ENCODE data around the gene COL9A3.
A peak's percentile ranks its signal among the peaks of the same experiment; 100 is the strongest.

Gene COL9A3

DNA sequence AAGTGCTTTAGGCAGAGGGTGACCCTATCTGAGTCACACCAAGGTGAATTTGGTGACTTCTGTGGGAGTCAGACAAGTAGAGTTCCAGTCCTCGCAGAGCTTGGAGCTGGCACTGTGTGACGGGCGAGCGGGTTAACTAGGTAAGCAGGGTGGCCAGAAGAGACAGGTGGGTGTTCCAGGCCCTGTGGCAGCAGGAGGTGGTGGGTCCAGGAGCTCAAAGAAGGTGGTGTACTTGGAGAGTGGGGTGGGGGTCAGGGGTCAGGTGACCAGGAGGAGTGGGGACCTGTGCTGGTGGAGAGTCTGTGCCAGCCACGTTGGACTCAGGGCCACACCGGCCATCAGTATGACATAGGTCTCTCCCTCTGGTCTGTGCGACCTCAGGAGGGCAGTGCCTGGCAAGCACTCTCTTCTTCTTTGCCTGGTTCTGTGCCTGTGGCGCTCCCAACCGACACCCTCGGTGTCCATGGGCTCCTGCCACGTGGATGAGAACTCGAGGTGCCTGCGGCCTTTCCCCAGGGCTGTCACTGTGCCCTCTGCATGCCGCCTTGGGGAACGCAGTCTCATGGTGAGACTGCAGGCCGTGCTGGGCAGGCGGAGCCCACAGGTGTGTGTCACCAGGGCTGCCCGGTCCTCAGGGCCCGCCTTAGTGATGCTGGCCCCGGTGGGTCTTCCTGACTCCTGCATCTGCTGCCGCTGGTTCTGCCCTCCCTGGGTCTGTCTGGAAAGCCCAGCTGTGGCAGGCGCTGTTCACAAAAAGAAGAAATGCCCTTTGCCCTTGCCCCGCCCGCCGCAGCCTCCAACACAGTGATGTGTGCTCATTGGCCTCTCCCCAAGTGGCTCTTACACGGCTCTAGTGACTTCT is 18.9 kb upstream of the COL9A3 start:
- DNase-seq: no peak

DNA sequence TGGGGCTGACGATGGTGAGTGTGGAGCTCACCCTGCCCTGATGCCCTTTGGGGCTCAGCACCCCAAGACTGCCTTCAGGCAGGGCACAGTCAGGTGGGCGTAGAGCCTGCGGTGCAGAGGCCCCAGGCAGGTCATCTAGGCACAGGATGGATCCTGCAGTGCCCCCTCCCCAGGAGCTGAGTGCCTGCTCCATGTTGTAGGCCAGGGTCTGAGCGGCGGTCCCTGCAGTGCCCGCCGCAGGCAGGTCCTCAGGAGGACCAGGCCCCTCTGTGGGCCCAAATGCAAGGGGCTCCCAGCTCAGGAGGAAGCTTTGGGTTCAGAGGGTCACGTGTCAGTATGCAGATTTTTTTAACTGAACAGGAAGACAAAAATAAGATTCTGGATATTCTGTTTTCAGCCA is 17.8 kb upstream of the COL9A3 start:
- no peak for DNase-seq

DNA sequence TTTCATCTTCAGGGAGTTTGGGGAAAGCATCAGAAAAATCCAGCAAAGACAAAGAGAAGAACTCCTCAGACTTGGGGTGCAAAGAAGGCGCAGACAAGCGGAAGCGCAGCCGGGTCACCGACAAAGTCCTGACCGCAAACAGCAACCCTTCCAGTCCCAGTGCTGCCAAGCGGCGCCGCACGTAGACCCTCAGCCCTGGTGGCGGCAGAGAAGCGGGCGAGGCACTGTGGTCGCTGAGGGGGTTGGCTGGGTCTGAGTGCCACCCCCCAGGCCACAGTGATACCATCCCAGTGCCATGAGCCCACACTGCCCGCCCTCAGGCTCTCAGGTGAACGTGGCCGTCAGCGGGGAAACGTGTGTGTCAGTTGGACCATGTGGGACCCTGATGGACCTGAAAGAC is 17.4 kb upstream of the COL9A3 start:
- no peak for DNase-seq

DNA sequence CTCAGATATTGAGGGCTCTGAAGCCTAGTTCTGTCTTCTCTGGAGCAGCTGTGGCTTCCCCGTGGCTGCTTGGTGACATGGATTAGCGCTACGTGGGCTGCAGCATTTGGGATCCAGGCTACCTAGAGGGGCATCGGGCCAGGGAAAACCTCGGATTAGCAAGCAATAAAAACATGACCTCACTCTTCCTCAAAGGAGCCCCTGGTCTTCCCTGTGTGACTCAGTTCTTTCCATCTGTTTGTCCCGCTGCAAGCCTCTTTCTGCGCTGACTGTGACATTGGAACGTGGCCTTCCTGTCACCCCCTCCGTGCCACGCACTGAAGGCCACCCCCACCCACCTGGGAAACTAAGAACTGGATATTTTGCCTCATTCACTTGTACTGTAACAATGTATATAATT is 17.0 kb upstream of the COL9A3 start:
- no peak for DNase-seq

DNA sequence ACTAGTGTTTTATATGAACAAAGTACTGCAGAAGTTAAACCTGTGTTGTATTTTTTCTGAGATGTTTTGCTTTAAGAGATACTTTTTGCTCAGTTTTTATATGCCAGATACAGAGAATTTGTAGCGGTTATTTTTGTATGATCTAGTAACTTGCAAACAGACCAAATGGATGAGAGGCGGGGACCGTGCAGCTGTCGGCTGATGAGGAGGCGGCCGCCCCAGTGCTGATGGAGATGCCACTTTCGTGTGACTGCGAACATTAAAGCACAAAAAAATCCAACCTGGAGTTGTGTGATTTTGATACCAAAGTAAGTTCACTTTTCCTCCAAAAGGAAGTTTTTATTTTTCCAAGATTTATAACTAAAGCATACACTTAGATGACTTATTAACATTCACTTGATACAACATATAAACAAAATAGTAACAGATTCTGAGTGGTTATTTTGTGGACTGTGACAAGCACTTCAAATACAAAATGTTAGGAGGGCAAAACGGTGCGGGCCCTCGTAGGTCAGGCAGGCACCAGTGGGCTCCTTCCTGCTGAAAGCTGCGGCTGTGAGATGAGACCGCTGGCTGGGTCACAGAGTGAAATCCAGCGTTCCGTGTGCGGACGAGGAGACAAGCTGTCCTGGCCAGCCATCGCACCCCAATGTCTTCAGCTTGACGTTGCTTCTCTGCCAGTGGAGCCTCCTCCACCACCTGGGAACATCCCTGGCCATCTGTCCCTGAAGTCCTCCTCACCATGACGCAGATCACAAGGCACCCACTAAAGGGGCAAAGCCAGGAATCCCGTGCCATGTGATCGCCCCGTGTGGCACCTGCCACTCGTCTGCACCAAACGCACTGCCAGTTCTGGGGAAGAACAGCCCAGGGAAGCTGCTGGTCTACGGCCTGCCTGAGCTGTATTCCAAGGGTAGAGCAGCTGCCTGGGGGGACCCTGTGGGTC is 16.3 kb upstream of the COL9A3 start:
- DNase-seq: no peak

DNA sequence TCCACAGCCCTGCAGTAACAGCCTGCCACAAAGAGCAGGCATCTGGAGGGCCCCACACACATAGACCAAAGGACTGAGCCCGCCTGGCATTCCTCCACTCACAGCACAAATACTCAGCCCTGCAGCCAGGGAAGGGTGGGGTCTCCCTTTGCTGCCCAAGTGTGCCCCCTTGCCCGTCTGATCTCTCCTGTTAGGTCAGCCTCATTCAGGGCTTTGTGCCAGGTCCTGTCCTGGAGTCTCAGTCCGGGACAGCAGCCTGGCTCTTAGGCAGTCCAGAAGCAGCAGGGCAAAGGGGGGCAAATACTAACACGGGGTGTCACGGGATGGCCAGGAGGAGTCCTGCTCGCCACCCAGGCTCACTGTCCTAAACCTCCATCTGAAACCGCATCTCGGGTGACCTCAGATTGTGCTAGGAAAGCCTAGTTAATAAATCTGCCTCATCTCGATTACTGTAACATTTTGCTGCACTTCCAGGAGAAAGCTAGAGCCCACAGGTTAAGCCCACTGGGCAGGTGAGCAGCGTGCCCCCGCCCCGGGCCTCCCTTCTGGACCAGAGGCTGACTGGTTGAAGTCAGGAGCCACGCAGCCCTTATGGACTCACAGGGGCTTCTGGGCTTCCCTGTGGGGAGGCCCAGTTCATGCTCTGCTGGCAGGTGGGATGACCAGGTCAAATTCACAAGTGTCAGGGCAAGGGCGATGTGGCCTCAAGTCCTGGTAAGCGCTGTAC is 15.4 kb upstream of the COL9A3 start:
- no peak for DNase-seq

DNA sequence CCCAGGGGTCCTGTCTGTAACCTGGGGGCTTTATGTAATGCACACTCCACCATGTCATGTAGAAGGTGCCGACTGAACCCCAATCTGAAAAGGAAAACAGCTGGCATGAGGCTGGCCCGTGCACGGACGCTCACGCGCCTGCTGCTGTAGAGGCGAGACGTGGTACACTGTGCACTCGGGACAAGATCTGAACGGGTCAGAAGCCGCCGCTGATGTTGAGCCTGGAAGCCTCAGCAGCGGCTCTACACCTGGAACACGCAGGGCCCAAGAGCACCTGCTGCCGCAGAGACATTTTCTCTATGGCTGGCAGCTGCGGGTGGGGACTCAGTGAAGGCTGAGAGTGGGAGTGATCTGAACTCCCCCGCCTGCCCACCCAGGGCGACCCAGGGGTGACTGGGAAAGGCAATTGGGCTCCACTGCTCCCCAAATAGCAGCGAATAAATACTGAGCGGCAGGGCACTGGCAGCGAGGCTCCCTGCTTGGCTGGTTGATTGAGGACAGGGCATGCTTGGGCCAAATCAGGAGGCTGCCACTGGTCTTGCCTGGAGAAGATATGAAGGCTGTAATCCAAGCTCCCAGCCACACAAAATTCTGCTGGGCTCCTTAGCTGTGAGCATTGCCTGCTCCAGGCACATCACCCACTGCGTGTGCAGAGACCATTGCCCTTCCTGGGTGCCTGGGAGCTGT is 14.7 kb upstream of the COL9A3 start:
- no peak for DNase-seq

DNA sequence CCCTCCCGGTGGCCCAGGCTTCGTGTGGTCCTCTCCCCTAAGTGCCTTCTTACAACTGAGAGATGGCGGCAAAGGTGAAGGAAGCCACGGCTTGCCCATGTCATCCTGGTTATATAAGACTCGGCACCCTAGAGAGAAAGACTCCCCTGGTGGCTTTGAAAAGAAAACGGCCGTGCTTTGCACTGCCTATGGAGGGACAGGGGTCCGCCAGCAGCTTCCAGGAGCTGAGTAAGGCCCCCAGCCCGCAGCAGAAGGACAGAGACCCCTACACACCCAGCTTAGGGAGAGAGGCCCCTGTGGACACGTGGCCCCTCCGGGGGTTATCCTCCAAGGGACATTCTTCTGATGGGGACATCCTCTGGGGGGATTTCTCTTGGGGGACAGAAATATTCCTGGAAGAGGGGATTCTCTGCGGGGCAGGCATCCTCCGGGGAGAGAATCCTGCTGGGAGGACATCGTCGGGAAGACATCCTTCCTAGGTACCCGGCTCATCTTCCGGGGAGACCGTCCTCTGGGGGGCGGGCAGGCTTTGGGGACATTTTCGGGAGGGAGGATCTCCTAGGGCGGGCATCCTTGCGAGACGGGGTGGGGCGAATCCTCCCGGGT is 12.7 kb upstream of the COL9A3 start:
- no peak for DNase-seq

DNA sequence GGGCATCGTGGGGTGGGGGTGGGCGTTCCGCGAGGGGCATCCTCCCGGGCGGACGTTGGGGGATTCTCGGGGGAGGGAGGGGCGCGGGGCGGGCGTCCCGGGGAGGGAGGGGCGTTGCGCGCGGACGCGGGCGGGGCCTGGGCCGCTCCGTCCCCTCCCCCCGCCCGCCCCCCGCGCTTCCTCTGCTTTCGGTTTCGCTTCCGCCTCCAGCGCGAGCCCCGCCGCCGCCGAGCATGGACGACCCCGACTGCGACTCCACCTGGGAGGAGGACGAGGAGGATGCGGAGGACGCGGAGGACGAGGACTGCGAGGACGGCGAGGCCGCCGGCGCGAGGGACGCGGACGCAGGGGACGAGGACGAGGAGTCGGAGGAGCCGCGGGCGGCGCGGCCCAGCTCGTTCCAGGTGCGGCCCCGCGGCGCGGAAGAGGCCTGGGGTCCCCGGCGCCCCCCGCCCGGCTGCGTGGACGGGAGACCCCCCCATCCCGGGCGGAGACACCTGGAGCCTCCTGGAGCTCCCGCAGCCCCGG is 12.2 kb upstream of the COL9A3 start, which contains the start of gene OGFR:
Gene OGFR (plus strand): TSS at position 209 of the 528 bp plus-strand sequence. CDS start 25 bp downstream, at position 234.
- no peak for DNase-seq

DNA sequence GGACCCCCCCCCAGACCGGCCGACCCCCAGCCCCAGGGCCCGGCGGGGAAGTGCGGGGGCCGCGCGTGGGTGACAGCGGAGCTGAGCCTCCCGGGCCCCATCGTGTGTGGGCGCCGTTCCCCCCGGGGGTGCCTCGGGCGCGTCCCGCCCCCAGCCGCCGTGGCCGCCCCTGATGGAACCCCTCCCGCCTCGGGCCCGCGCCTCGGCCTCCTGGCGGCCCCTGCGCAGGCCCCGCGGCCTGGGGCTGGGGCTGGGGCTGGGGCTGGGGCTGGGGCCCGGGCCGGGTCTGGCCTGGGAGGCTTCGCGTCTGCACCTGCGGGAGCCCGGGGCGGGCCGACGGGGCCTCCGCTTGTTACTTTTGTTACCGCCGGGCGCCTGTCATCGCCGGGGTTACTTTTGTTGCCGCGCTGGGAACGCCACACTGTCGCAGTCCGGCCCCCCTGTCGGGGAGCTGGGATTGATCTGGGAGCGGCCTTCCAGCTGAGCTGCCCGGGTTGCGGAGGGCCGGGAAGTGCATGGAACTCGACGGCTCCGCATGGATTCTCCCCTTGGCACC is 11.6 kb upstream of the COL9A3 start:
- DNase-seq: no peak

DNA sequence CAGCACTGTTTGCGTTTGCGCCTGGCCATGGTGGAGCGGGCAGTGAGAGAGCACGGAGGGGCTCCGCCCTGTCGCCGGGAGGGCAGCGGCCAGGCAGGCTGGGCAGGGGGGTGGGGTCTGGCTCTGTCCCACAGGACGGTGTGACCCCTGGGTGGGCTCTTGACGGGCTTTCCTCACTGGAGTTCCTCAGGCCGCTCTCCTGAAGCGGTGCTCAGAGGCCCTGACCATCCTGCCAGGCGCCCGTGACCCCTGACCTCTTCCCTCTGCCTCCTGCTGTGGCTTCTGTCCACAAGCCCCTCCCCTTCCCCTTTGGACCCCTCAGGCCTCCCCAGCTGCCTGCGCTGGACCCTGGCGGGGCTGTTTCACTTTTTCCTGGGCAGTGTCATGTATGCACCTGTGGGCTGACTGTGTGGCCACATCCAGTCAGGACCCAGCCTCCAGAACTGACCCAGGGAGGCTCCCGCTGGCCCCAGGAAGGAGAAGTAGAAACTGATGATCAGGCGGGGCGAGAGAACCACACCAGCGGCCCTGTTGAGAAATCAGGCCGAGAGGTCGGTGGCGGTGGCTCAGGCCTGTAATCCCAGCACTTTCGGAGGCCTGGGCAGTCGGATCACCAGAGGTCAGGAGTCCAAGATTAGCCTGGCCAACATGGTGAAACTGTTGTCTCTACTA is 11.0 kb upstream of the COL9A3 start:
- no peak for DNase-seq

DNA sequence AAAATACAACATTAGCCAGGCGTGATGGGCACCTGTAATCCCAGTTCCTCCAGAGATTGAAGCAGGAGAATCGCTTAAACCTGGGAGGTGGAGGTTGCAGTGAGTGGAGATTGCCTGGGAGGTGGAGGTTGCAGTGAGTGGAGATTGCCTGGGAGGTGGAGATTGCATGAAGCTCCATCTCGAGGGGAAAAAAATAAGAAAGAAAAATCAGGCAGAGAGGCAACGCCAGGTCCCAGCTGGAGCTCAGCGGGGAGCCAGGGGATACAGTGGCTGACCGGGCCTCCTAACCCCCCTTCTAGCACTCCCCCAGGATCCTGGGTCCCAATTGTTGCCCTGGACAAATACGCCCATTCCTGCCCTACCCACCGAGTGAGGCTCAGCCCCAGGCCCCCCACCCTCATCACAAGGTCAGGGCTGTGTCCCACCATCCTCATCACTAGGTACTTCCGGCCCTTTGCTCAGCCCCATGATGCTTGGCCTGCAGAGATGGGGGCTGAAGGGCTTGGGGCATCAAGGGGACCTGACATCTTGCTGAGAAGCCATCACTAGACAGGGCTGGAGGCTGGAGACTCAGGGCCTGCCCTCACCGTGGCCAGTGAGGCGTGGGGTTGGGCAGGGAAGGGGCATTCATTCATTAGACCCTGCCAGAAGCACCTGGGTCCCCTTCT is 10.3 kb upstream of the COL9A3 start:
- no peak for DNase-seq

DNA sequence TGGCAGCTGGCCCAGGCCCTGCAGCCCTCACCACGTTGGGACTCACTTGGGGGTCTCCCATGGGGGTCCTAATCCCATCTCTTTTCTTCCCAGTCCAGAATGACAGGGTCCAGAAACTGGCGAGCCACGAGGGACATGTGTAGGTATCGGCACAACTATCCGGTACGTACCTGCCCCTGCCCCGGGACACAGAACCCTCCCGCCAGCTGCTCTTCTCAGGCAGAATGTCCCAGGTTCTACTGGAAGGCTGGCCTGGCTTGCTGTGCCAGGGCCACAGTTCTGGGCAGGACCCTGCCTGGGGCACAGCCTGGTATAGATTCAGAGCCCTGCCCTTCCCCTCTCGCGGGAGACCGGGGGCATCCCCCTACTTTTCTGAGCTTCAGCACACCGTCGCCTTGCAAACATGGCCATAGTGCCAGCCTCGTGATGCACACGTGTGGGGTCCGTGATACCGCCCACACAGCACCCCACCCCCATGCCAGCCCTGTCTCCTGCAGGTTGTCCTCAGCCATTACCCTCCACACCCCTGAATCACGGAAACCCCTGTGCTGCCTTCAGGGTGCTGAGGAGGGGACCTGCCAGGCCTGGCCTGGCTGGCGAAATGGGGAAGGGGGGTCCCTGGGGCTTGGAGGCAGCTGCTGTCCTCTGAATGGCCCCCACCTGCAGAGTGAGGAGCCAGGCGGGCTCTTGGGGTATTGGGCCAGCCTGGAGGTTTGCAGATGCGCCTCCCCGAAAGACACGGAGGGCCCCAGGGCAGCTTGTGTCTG is 9.2 kb upstream of the COL9A3 start:
- DNase-seq: no peak

DNA sequence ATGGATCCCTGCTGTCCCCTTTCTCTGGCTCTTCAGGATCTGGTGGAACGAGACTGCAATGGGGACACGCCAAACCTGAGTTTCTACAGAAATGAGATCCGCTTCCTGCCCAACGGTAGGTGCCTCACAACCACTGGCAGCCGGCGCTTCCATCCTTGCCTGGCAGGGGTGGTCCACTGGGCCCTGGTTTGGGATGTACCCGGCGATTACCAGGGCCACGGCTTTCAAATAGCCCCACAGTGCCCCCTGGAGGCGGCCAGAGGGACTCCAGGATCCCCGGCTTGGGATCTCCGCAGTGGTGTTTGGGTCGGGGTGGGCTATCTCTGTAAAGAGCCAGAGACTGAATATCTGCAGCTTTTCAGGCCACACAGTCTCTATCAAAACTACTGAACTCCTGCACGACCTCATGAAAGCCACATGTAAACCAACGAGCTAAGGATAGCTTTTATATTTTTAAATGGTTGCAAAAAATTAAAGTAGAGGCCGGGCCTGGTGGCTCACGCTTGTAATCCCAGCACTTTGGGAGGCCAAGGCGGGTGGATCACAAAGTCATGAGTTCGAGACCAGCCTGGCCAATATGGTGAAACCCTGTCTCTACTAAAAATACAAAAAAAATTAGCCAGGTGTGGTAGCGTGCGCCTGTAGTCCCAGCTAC is 8.5 kb upstream of the COL9A3 start:
- peak; percentile 87 for DNase-seq

DNA sequence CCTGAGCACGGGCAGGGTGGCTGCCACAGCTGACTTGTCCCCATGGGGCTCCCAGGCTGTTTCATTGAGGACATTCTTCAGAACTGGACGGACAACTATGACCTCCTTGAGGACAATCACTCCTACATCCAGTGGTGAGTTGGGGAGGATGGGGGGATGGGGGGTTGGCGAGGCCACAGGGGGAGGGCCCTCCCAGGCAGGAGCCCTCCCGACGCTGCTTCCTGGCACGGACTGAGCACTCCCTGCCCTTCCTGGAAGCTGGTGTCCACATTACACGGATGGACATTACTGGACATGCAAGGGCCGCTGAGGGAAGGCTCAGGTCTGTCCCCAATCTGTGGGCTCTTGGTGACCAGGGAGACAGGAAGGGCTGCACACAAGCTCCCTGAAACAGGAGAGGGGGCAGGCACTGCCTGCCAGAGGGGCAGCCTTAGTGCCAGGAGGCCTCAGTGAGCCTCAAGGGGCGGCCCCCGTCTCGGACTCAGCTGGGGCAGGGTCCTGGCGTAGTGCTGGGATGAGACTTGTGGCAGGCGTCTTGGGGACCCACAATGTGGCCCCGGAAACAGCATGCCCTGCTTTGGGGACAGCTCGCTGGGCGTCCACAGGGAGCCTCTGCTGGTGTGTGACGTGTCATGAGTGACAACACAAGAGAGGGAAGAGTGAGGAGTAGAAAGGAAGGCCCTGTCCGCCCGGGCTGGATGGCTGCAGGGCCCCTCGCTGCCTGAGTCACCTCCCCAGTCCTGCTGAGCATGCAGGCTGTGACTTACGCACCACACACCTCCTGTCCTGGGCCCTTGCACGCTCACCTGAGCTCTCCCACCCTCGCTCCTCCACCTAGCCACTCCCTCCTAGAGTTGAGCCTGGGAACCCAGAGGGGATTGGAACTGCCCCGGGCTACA is 7.1 kb upstream of the COL9A3 start:
- no peak for DNase-seq

DNA sequence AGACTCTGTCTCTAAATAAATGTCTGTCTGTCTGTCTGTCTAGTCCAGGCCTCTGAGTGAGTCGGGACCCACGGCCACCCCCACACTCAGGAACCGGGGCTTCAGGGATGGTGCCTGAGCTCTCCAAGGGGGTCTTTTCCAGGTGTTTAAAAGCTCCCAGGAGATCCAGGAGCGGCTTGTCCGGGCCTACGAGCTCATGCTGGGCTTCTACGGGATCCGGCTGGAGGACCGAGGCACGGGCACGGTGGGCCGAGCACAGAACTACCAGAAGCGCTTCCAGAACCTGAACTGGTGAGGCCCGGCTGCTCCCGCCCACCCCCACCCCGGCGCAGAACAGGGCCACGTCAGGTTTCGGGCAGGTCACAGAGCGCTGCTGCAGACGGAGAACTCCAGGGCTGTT is 5.5 kb upstream of the COL9A3 start:
- DNase-seq: no peak

DNA sequence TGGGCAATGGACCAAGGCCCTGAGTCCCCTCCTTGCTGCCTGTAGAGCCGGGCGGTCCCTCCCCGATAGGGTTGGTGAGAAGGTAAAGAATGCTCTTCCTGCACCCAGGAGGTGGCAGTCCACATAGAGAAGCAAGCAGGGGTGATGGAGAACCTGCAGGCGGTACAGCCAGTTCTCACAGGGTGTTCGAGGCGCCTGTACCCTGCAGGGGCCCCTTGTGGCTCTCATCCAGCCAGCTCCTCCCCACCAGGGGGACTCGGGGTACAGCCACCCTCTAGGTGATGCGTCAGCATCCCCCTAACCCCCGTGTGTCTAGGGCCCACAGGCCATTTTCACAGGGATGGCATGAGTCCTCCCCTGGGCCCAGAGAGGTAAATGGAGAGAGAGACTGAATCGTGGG is 5.1 kb upstream of the COL9A3 start:
- no peak for DNase-seq
